ENCODE measurements around the gene VRK2. TPM values are rescaled to one million over a fixed set of nuclear protein-coding genes. Genes with fewer than 3 reads are reported as not detected.
A peak's percentile ranks its signal among the peaks of the same experiment; 100 is the strongest.

The VRK2 gene
- total and polyA plus RNA-seq, 10 of the 15 experiments (the other 5 are each of a cell fraction or from before 2014, with no cell fraction given), result 26.5 to 78.0 (median 57.3) TPM

DNA sequence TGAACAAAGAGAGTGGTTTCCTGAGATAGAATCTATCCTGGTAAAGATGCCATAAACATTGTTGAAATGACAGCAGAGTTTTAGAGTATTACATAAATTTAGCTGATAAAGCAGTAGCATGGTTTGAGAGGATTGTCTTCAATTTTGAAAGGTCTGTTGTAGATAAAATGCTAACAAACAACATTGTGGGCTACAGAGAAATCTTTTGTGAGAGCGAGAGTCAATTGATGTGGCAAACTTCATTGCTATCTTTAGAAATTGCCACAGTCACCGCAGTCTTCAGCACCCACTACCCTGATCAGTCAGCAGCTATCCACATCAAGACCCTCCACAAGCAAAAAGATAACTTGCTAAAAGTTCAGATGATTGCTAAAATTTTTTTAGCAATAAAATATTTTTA lies 17.5 kb downstream of the VRK2 start:
- peaks cover 11% of the 10 kb centered on the region for H3K79me2 ChIP-seq (ENCODE audit: control insufficient read depth, insufficient read depth, low read length)
- no peaks in the 10 kb centered on the region for H3K27me3 ChIP-seq (replicated peaks in 1 of 2; ENCODE audit: control insufficient read depth in 2 of 2, insufficient read depth in 2 of 2, low read length in 1 of 2)
- no peak overlapping the region for H2AFZ ChIP-seq (ENCODE audit: control insufficient read depth, low read depth, low read length)
- H3K9me3 ChIP-seq (replicated peaks; ENCODE audit: control insufficient read depth, insufficient read depth, low read length), result peaks cover 3% of the 10 kb centered on the region
- WGBS (ENCODE audit: insufficient coverage, insufficient replicate concordance, low lambda C conversion rate, missing lambda C conversion rate), result 52% methylated on average over 2 of the region's 2 CpGs
- ChIA-PET SMC1A (ENCODE audit: uncharacterized antibody, unreplicated experiment) (interaction anchor here (1.2 to 7.9 kb wide), 6 partner anchors 11 to 158 kb away, joined by 3 to 61 read pairs (median 5); partner anchors contain the start of gene VRK2), POLR2A (interaction anchor here (1.6 kb wide), 1 partner anchor 18 kb away, joined by 8 read pairs; the partner anchor contains the start of gene VRK2), RAD21 (ENCODE audit: unreplicated experiment) (interaction anchor here (1.0 to 2.6 kb wide), 4 partner anchors 9 to 81 kb away, joined by 3 to 13 read pairs (median 4); no protein-coding TSS in a partner anchor), CTCF (interaction anchor here (1.3 to 1.7 kb wide), 2 partner anchors 9 to 11 kb away, joined by 4 to 8 read pairs; no protein-coding TSS in a partner anchor)
- BruUV-seq (replicated peaks), result TSS peak; percentile 4
- no peak overlapping the region for H3K9ac ChIP-seq (ENCODE audit: control insufficient read depth, insufficient read depth, low read length)
- H3K4me1 ChIP-seq (ENCODE audit: control insufficient read depth, insufficient read depth, low read length), result peaks cover 14% of the 10 kb centered on the region
- H3K27ac ChIP-seq (ENCODE audit: control insufficient read depth, insufficient read depth), result peak overlapping the region; percentile 59
- in situ Hi-C loops (cut with MboI), result no loop called here
- H3K4me2 ChIP-seq (ENCODE audit: control insufficient read depth, insufficient read depth), result peak overlapping the region; percentile 52; the same call in 1 of the 2 replicates
- FAIRE-seq (no peak), DNase-seq (ENCODE audit: low read depth, low spot score) (no peak), ATAC-seq (peak; percentile 79)
- H3K4me3 ChIP-seq, result no peak overlapping the region
- H3K36me3 ChIP-seq (ENCODE audit: control insufficient read depth in 2 of 2, insufficient read depth in 2 of 2, low read length in 1 of 2), result peaks cover 2 to 6% of the 10 kb centered on the region in 2 experiments
- intact Hi-C loops (cut with micrococcal nuclease; ENCODE audit: unreplicated experiment), result loop anchor here (5.0 kb wide), 1 partner anchor 157 kb away; no protein-coding TSS in a partner anchor
- no peaks in the 10 kb centered on the region for H4K20me1 ChIP-seq (ENCODE audit: control insufficient read depth, insufficient read depth)
- TF ChIP-seq, protein P1, sequence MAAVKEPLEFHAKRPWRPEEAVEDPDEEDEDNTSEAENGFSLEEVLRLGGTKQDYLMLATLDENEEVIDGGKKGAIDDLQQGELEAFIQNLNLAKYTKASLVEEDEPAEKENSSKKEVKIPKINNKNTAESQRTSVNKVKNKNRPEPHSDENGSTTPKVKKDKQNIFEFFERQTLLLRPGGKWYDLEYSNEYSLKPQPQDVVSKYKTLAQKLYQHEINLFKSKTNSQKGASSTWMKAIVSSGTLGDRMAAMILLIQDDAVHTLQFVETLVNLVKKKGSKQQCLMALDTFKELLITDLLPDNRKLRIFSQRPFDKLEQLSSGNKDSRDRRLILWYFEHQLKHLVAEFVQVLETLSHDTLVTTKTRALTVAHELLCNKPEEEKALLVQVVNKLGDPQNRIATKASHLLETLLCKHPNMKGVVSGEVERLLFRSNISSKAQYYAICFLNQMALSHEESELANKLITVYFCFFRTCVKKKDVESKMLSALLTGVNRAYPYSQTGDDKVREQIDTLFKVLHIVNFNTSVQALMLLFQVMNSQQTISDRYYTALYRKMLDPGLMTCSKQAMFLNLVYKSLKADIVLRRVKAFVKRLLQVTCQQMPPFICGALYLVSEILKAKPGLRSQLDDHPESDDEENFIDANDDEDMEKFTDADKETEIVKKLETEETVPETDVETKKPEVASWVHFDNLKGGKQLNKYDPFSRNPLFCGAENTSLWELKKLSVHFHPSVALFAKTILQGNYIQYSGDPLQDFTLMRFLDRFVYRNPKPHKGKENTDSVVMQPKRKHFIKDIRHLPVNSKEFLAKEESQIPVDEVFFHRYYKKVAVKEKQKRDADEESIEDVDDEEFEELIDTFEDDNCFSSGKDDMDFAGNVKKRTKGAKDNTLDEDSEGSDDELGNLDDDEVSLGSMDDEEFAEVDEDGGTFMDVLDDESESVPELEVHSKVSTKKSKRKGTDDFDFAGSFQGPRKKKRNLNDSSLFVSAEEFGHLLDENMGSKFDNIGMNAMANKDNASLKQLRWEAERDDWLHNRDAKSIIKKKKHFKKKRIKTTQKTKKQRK (IDR thresholded peaks at IDR 0.05; ENCODE audit: low read depth, low read length), result no peak
- TF ChIP-seq ZBED1 (IDR thresholded peaks at IDR 0.05; ENCODE audit: borderline replicate concordance) (no peak), MEF2A (IDR thresholded peaks at IDR 0.05; ENCODE audit: insufficient read depth, low read depth, low read length) (peak; percentile 85), RAD21 (IDR thresholded peaks at IDR 0.05; ENCODE audit: insufficient read depth, low read depth, low read length) (no peak), TCF7 (IDR thresholded peaks at IDR 0.05; ENCODE audit: borderline replicate concordance) (peak; percentile 92), MEF2B (IDR thresholded peaks at IDR 0.05; ENCODE audit: partially characterized antibody, poor library complexity, severe bottlenecking) (peak; percentile 85), SIX5 (IDR thresholded peaks at IDR 0.05; ENCODE audit: low read depth, low read length, severe bottlenecking) (no peak), ZNF24 (IDR thresholded peaks at IDR 0.05) (0 out of 2 replicates have a peak, but pooled peaks have one; percentile 28), TBL1XR1 (IDR thresholded peaks at IDR 0.05; ENCODE audit: low read depth, low read length) (0 out of 2 replicates have a peak, but pooled peaks have one; percentile 47), POU2F2 (IDR thresholded peaks at IDR 0.05; ENCODE audit: borderline replicate concordance, low read depth, low read length) (no peak), RUNX3 (IDR thresholded peaks at IDR 0.05; ENCODE audit: low read length) (peak; percentile 94), CBFB (IDR thresholded peaks at IDR 0.05; ENCODE audit: low read depth) (peak; percentile 66; the same call in 1 of the 2 replicates), MTA2 (IDR thresholded peaks at IDR 0.05; ENCODE audit: low read depth) (peak; percentile 47; the same call in 1 of the 2 replicates), NFIC (IDR thresholded peaks at IDR 0.05; ENCODE audit: low read depth, low read length) (peak; percentile 73), RELA (IDR thresholded peaks at IDR 0.05; ENCODE audit: borderline replicate concordance, partially characterized antibody) (no peak)
- TF ChIP-seq, protein P2, sequence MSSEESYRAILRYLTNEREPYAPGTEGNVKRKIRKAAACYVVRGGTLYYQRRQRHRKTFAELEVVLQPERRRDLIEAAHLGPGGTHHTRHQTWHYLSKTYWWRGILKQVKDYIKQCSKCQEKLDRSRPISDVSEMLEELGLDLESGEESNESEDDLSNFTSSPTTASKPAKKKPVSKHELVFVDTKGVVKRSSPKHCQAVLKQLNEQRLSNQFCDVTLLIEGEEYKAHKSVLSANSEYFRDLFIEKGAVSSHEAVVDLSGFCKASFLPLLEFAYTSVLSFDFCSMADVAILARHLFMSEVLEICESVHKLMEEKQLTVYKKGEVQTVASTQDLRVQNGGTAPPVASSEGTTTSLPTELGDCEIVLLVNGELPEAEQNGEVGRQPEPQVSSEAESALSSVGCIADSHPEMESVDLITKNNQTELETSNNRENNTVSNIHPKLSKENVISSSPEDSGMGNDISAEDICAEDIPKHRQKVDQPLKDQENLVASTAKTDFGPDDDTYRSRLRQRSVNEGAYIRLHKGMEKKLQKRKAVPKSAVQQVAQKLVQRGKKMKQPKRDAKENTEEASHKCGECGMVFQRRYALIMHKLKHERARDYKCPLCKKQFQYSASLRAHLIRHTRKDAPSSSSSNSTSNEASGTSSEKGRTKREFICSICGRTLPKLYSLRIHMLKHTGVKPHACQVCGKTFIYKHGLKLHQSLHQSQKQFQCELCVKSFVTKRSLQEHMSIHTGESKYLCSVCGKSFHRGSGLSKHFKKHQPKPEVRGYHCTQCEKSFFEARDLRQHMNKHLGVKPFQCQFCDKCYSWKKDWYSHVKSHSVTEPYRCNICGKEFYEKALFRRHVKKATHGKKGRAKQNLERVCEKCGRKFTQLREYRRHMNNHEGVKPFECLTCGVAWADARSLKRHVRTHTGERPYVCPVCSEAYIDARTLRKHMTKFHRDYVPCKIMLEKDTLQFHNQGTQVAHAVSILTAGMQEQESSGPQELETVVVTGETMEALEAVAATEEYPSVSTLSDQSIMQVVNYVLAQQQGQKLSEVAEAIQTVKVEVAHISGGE (CRISPR knock-in tag; IDR thresholded peaks at IDR 0.05), result no peak
- TF ChIP-seq, protein P3, sequence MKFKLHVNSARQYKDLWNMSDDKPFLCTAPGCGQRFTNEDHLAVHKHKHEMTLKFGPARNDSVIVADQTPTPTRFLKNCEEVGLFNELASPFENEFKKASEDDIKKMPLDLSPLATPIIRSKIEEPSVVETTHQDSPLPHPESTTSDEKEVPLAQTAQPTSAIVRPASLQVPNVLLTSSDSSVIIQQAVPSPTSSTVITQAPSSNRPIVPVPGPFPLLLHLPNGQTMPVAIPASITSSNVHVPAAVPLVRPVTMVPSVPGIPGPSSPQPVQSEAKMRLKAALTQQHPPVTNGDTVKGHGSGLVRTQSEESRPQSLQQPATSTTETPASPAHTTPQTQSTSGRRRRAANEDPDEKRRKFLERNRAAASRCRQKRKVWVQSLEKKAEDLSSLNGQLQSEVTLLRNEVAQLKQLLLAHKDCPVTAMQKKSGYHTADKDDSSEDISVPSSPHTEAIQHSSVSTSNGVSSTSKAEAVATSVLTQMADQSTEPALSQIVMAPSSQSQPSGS (IDR thresholded peaks at IDR 0.05; ENCODE audit: low read length), result peak; percentile 45; the same call in 1 of the 2 replicates
